ENCODE measurements around the gene PCBP3. TPM values are rescaled to one million over a fixed set of nuclear protein-coding genes. Genes with fewer than 3 reads are reported as not detected.
"Not testable (repeated sequence)": the region's sequence is repeated elsewhere in the genome, so short reads cannot be mapped to it uniquely, and the experiment has no call there.

PCBP3 gene
- polyA plus RNA-seq, 10 donors: 0.72 to 2.2 (median 1.2) TPM

- no peak for DNase-seq
These were observed 8.0 kb upstream of the PCBP3 start for GRCh38 chr21:45635271-45636151.

- DNase-seq: no peak
These were observed 7.1 kb upstream of the PCBP3 start for GRCh38 chr21:45636459-45636858.

- DNase-seq: no peak
These were observed 6.4 kb upstream of the PCBP3 start for GRCh38 chr21:45636951-45637646.

GRCh38 chr21:45637883-45638282 lies 5.6 kb upstream of the PCBP3 start:
- DNase-seq: no peak

GRCh38 chr21:45638707-45639106 lies 4.8 kb upstream of the PCBP3 start:
- DNase-seq: no peak

- DNase-seq: no peak
These were observed 4.1 kb upstream of the PCBP3 start for GRCh38 chr21:45639206-45640000.

- DNase-seq: no peak
These were observed 3.3 kb upstream of the PCBP3 start for GRCh38 chr21:45640001-45640887.

GRCh38 chr21:45640888-45641479 lies 2.5 kb upstream of the PCBP3 start:
- peak in 1 of 3 donors; percentile 29 for DNase-seq

GRCh38 chr21:45641480-45642035 lies 2.0 kb upstream of the PCBP3 start:
- DNase-seq: peak in 1 of 3 donors; percentile 23

GRCh38 chr21:45642122-45642813 lies 1.3 kb upstream of the PCBP3 start:
- DNase-seq: no peak

GRCh38 chr21:45644041-45644906 lies 749 bp downstream of the PCBP3 start:
- no peak for DNase-seq

- DNase-seq: no peak
These were observed 8.4 kb downstream of the PCBP3 start for GRCh38 chr21:45651921-45652320.

- peak in 1 of 3 donors; percentile 25 for DNase-seq
These were observed 11.6 kb downstream of the PCBP3 start for GRCh38 chr21:45655124-45655523.

- DNase-seq: not testable (repeated sequence)
These were observed 12.6 kb downstream of the PCBP3 start for GRCh38 chr21:45656114-45656513.

GRCh38 chr21:45661913-45662622 lies 18.5 kb downstream of the PCBP3 start:
- DNase-seq: not testable (repeated sequence)

- not testable (repeated sequence) for DNase-seq
These were observed 19.2 kb downstream of the PCBP3 start for GRCh38 chr21:45662623-45663245.

GRCh38 chr21:45669382-45669781 lies 25.9 kb downstream of the PCBP3 start:
- DNase-seq: no peak

GRCh38 chr21:45670731-45671130 lies 27.2 kb downstream of the PCBP3 start:
- DNase-seq: no peak
